Panc1 (cell line): ENCODE measurements around the gene ACVR1B.

Experiments
- POLR2AphosphoS5 ChIP-seq: IDR thresholded peaks from 2 replicates; pipeline ENCODE4 v1.6.1; 2012; ENCODE audit warnings: mild to moderate bottlenecking, low read depth, low read length, moderate library complexity
- SIN3A ChIP-seq: IDR thresholded peaks from 2 replicates; pipeline ENCODE4 v1.6.1; 2012; ENCODE audit warnings: low read depth, mild to moderate bottlenecking, low read length, moderate library complexity, borderline replicate concordance; ENCODE audit not compliant: insufficient read depth
- TCF7L2 ChIP-seq: IDR thresholded peaks from 2 replicates; pipeline ENCODE4 v1.6.1; 2011; ENCODE audit warnings: mild to moderate bottlenecking, low read depth, low read length, inconsistent platforms
- TF ChIP-seq, protein P1 (sequence below): fragments of 450-650 bp; IDR thresholded peaks from 2 replicates; pipeline ENCODE4 v1.5.1; 2017; ENCODE audit warnings: mild to moderate bottlenecking

DNA sequence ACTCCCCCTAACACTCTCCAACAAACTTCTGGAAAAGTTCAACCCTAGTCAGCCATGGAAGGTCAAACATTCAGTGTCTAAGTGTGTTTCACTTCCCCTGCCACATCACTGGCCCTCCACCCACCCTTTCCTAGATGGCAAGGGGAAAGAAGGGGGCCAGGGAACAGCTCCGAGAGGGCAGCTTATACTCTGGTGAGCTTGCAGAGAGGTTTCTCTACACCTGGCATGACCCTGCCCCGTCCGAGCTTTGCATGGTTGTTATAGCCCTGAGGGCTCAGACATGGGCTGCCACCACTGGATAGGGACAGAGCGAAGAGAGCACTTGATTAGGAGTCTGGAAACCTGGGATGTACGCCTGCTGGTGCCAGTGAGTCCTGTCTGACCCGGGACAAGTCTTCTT is 40.2 kb upstream of the ACVR1B start:
- TF ChIP-seq, protein P1, sequence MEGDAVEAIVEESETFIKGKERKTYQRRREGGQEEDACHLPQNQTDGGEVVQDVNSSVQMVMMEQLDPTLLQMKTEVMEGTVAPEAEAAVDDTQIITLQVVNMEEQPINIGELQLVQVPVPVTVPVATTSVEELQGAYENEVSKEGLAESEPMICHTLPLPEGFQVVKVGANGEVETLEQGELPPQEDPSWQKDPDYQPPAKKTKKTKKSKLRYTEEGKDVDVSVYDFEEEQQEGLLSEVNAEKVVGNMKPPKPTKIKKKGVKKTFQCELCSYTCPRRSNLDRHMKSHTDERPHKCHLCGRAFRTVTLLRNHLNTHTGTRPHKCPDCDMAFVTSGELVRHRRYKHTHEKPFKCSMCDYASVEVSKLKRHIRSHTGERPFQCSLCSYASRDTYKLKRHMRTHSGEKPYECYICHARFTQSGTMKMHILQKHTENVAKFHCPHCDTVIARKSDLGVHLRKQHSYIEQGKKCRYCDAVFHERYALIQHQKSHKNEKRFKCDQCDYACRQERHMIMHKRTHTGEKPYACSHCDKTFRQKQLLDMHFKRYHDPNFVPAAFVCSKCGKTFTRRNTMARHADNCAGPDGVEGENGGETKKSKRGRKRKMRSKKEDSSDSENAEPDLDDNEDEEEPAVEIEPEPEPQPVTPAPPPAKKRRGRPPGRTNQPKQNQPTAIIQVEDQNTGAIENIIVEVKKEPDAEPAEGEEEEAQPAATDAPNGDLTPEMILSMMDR: no peak
- TF ChIP-seq POLR2AphosphoS5 (no peak), SIN3A (no peak), TCF7L2 (no peak)
